RWPE1 (cell line): ENCODE measurements around the gene DEPDC5.

Experiments
- CTCF ChIA-PET: fragments of 350-600 bp; sonication (Branson Sonifier 250); formaldehyde crosslinking; extraction: SDS; loops from one replicate; lab custom pipeline; 2021; lab: Yijun Ruan, JAX
- POLR2A ChIA-PET: fragments of 400-600 bp; formaldehyde crosslinking; extraction: SDS; loops from one replicate; lab custom pipeline; 2020; ENCODE audit warnings: antibody characterized with exemption; ENCODE audit not compliant: low non-redundant PET; lab: Yijun Ruan, JAX
- DNase-seq: peaks from one replicate; pipeline ENCODE4 v3.0.0; 2012; ENCODE audit warnings: low spot score
- H3K27ac ChIP-seq: fragments of 450-650 bp; 2 replicates; pipeline ENCODE4 v1.5.1; 2017
- TF ChIP-seq, protein P1 (sequence below): fragments of 450-650 bp; conservative IDR thresholded peaks from 2 replicates; pipeline ENCODE4 v1.5.1; 2017; ENCODE audit warnings: low read depth, mild to moderate bottlenecking

Gene DEPDC5

DNA sequence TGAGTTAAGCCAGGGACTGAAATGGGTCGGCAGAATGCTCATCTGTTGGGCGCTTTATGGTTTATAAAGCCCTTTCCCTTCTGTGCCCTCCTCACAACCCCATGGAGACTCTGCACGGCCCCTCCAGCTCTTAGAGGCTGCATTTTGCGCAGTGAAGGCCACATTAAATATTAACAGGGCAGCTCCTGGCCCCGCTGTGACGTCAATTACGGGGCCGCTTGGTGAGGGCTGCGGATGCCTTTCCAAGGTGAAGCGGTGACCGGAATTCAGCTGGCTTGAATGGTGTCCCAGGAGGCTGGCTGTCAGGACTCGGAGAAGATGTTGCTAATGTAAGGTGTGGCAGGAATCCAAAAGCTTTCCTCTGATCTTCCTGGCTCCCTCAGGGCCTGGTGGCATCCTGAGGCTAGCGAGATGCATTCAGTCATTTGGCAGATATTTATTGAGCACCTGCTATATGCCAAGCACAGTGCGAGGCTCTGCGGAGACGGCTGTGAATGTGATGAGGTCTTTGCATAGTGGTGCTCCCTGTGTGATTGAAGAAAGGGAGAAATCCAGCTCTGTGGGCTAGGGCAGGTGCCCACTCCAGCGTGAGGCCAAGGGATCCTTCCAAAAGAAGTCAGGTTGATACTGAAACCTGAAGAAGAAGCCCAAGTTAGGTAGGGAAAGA is 180.1 kb downstream of the DEPDC5 start:
- DNase-seq, result no peak
- ChIA-PET POLR2A (no interaction called here), CTCF (interaction anchor here (0.6 to 0.7 kb wide), 2 partner anchors 105 to 178 kb away, joined by 4 to 7 read pairs; no protein-coding TSS in a partner anchor)
- no peak overlapping the region for H3K27ac ChIP-seq
- TF ChIP-seq, protein P1, sequence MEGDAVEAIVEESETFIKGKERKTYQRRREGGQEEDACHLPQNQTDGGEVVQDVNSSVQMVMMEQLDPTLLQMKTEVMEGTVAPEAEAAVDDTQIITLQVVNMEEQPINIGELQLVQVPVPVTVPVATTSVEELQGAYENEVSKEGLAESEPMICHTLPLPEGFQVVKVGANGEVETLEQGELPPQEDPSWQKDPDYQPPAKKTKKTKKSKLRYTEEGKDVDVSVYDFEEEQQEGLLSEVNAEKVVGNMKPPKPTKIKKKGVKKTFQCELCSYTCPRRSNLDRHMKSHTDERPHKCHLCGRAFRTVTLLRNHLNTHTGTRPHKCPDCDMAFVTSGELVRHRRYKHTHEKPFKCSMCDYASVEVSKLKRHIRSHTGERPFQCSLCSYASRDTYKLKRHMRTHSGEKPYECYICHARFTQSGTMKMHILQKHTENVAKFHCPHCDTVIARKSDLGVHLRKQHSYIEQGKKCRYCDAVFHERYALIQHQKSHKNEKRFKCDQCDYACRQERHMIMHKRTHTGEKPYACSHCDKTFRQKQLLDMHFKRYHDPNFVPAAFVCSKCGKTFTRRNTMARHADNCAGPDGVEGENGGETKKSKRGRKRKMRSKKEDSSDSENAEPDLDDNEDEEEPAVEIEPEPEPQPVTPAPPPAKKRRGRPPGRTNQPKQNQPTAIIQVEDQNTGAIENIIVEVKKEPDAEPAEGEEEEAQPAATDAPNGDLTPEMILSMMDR, result no peak

DNA sequence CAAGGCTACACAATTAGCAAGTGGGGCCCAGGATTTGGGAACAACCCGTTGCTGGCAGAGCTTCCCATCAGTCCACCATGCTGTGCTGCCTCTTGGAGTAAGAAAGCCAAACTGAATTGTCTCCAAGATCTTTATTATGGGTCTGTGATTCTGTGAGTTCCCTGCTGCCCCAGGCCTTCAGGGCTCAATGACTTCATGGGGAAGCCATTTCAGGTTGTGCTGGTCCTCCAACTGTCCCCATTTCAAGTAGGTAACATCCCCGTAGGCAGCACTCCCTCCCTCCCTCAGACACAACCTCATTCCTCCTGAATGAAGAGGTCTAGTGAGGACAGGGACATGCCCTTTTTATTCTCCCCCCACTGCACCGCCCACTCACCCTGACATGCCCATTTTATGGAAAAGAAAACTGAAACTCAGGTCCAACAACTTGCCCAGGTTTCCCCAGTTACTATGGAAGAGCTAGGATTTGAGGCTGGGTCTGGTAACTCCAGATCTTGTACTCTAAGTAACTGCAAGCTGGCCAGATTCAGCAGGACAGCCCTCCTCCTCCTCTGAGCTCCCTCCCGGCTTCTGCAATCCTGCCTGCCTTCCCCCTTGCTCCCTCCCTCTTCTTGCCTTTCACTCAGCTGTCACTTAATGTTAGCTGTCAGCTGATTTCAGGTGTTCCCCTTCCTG is 182.3 kb downstream of the DEPDC5 start:
- H3K27ac ChIP-seq, result no peak overlapping the region
- ChIA-PET CTCF (no interaction called here), POLR2A (no interaction called here)
- DNase-seq, result no peak
- TF ChIP-seq, protein P1, result no peak

DNA sequence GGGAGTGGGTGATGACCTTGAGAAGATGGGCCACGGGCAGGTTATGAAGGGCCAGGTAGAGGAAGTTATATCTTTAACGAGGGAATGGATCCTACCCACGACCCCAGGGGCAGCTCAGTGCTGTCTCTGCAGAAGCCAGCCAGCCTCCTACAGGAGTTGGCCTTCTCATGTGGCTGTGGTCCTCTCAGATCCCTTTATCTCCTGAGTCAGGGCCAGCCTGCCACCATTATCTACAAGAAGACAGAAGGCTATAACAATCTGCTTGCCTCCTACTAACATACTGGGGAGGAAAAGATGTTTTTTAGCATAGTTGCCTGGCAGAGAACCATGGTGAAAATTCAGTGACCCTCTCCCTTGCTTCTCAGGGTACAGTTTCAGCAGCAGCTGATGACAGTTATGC is 183.5 kb downstream of the DEPDC5 start:
- no peak overlapping the region for H3K27ac ChIP-seq
- CTCF ChIA-PET, result no interaction called here
- TF ChIP-seq, protein P1, result no peak
- POLR2A ChIA-PET, result no interaction called here
- no peak for DNase-seq

DNA sequence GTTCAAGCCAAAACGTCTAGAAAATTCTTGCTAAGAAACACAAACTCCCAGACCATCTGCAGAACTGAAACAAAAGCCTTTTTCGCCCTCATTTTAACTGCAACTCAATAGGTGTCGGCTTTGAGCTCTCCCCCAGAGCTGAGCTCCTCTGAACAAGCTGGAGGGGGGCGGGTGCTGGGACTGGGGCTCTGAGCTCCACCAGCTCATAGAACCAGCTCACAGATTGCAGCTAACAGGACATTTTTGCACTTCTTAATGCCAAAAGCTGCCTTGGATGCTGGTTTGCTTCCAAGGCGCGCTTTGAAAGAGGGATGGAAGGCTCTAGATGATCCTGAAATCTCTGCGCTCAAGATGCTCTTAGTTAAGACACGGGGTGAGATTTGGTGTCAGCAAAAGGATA is 184.5 kb downstream of the DEPDC5 start:
- TF ChIP-seq, protein P1, result no peak
- POLR2A ChIA-PET, result no interaction called here
- H3K27ac ChIP-seq, result no peak overlapping the region
- no peak for DNase-seq
- CTCF ChIA-PET, result no interaction called here

DNA sequence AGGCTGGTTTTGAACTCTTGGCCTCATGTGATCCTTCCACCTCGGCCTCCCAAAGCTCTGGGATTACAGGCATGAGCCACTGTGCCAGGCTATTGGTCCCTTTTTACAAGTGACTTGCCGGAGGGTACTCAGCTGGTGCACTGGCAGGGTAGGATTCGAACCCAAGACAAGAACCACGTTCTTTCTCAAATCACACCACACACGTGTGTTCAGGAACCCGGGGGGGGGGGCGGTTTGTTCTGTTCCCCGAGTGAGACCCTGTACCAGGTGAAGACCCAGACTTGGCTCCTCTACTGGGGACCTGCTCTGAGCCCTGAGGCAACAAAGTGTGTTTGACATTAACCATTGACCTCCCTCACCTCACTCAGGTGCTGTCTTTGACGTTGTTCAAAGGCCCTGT is 186.7 kb downstream of the DEPDC5 start:
- no peak overlapping the region for H3K27ac ChIP-seq
- ChIA-PET CTCF (no interaction called here), POLR2A (no interaction called here)
- TF ChIP-seq, protein P1, result no peak
- no peak for DNase-seq

DNA sequence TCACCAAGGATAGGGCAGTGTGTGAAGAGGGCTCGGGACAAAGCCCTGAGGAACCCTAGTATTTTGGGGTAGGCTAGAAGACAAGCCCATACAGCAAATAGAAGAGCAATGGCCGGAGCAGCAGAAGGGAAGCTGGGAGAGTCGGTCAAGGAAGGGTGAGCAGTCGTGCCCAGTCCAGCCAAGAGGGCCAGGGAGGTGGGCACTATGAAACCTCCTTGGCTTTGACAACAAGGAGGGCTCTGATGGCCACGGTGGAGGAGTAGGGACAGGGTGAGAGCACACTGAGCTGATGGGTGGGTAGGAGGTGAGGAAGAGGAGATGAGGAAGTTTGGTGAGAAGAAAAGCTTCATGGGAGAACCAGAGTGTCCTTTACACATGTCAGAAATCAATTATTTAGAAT is 188.3 kb downstream of the DEPDC5 start:
- no peak for DNase-seq
- ChIA-PET CTCF (no interaction called here), POLR2A (no interaction called here)
- H3K27ac ChIP-seq, result no peak overlapping the region
- TF ChIP-seq, protein P1, result no peak
